NOMO-1 (cell line): Measurements from ENCODE around the gene ECEL1.

ENCODE experiments used
- DNase-seq, 2 experiments: peaks; one replicate each; lab custom pipeline; 2025; ENCODE audit not compliant: unreplicated experiment in 2 of 2; lab: John Stamatoyannopoulos, UW

Gene ECEL1

GRCh38 chr2:232502511-232502910, 14.9 kb upstream of the ECEL1 start:
- DNase-seq: no peak

DNA sequence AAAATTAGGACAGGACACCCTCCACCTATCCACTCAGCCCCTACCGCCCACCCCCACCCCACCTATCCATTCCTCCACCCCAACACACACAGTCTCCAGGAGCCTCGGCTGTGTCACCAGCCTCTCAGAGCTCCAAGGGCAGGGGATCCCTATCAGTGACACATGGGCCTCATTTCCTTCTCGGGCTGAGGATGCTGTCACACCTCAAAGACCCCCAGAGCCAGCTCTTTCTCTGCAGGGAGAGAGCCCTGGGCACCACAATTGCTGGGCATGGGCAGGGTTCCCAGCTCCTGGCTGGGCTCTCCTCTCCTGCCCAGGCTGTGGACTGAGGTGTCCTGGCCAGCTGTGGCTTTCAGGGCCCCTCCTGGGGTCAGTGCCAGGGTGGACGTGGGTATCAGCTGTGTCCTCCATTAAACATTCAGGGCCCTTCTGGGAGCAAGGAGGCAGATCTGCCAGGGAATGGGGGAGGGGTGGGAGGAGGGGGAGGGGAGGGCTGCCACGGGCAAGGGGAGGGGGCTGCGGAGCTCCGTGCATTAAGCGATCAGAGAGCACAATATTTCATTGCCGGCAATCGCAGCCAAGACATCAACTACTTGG, 14.3 kb upstream of the ECEL1 start:
- DNase-seq: no peak

DNA sequence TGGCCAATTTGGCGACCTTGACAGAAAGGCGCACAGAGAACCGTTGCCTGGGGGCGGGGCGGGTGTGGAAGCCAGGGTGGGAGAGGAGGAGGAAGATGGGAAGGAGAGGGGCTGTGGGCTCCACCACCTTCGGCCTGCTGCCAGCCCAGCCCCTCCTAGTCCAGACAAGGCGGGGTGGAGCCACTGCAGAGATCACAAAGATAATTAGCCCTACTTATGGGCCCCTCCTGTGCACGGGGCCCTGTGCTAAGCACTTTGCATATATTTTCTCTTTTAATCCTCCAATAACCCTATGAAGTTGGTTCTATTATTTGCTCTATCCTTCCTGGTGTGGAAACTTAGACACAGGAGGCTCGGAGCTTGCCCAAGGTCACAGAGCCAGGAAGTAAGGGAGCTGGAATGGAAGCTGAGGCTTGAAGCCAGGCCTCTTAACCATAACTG, 13.7 kb upstream of the ECEL1 start:
- no peak for DNase-seq

DNA sequence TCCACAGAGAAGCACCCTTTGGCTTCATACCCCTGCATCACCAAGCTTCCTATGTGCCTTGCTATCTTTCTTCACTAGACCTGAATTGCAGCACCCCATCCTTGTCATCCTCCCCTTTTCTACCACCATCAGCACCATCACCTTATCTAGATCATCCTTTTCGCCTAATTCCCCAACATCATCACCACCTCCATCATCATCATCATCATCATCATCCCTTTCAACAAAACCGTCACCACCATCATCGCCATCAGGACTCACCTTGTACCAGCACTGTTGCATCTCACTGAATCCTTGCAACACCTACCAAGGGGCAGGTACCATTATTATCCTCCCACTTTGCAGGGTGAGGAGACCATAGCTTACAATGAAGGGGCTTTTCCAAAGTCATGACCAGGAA, 10.8 kb upstream of the ECEL1 start:
- DNase-seq: no peak

GRCh38 chr2:232497348-232497747, 9.7 kb upstream of the ECEL1 start:
- no peak for DNase-seq

GRCh38 chr2:232496501-232497270, 9.1 kb upstream of the ECEL1 start:
- DNase-seq: no peak

DNA sequence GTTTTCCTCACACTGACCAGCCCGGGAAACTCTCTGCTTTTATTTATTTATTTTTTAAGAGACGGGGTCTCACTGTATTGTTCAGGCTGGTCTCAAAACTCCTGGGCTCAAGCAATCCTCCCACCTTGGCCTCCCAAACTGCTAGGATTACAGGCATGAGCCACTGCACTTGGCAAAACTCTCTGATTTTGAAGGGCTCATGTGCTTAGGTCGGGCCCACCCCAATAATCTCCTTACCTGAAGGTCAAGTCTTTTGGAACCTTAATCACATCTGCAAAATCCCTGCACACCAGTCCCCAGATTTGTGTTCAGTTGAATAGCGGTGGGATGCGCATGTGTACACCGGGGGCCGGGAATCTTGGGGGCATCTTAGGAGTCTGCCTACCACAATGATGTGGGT, 7.7 kb upstream of the ECEL1 start:
- DNase-seq: no peak

DNA sequence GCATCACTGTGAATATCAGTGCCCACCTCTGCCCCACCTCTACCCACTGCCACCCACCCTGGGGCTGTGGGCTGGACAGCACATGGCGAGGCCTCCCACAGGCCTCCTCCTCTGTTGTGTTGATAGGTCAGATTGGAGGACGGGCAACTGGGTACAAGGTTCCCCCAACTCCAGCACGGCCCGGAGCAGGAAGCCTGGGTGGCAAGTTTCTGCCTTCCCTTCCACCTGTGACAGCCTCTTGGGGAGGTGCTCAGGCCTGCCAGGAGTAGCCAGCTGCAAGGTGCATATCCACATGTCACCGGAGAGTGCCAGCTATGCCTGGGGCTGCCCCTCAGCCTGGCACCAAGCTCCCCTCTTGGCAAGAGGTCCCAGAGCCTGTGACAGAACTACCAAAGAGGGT, 6.9 kb upstream of the ECEL1 start:
- no peak for DNase-seq

DNA sequence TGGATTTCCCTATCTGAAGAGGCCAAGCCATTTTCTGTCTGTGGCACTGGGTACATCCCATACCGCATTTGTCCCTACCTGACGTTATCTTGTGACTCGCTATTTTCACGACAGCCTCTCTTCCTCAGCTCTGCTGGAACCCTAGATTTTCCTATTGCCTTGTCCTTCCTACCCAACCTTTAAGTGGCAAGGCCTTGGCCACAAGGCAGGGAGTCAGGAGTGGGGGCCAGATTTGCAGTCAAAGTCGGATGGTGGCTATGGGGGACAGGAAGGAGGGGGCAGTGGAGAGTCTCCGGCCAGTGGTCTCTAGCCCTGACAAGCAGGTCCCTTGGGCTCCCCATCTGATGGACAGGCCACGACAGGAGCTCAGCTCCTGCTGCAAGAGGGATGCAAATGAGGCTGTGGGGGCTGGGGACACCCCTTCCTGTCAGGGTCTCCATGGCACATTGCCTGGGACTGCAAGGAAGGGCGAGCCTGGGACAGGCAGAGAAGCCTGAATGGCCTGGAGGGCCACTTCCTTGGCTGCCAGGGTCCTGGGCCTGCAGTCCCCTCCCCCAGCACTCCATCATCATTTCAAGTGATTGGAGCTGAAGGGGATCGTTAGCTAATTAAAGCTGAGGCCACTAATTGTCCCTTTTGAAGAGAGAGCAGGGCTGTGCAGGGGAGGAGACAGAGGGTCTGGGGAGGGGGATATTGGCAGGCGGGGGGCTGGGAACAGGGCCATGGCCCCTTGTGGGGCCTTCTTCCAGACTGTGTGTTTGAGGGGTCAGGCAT, 6.3 kb upstream of the ECEL1 start:
- no peak for DNase-seq

- DNase-seq: no peak
Measured at GRCh38 chr2:232492963-232493700, 5.5 kb upstream of the ECEL1 start.

GRCh38 chr2:232492236-232492848, 4.7 kb upstream of the ECEL1 start:
- DNase-seq: no peak

- no peak for DNase-seq
Measured at GRCh38 chr2:232491139-232491780, 3.6 kb upstream of the ECEL1 start.

- DNase-seq: no peak
Measured at GRCh38 chr2:232490221-232491138, 2.8 kb upstream of the ECEL1 start.

DNA sequence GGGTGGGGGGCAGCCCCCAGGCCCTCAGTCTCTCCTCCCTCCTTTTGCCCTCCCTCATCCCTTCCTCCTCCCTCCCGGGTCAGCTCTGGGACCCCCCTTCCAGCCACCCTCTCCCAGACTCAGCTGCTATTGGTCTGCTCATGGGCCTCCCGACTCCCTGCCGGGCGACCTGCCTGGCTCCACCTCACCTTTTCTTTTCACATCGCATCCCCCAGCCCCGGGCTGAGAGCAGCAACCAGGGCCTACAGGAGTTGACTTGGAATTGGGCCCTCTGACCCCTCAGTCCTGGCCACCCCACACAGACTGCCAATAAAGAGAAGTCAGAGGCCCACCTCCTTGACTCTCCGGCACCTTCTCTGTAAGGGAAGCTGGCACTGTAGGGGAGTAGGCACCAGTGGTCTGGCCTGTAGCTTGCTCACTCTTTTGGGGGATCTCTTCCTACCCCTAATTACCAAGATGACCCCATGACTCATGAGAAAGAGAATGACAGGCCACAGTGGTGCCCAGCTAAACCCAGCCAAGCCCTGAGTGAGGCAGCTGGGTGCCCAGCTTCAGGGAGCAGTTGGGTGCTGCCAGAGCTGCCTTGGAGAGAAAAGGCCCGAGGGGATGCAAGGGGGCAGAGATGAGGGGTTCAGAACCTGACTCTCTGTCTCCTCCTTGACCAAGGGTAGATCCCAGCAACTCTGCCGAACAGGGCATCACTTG, 2.0 kb upstream of the ECEL1 start:
- DNase-seq: no peak

DNA sequence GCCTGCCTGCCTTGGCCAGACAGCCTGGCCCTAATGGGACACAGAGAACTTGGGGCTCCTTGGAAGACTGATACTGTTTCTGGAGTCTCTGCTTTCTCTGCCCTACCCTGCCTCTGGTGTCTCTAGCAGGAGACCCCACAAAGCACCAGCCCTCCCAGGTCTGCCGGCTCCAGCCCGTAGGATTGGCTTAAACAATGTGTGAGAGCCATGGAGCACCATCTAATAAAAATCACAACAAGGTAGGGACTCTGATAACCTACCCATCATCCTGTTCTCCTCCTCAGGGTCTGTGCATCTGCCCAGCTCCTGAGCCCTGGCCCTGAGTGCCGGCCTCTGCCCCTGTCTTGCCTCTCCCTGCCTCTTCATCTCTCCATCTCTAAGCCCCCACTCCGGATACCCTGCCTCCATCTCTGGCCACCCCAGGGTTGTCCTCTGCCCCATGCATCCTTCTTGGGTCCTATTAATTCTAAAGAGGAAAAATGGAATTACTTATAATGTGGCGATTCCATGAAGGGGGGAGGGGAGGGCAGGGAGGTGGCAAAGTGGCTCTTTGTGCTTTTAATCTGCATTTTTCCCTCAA, 1.2 kb upstream of the ECEL1 start:
- no peak for DNase-seq

DNA sequence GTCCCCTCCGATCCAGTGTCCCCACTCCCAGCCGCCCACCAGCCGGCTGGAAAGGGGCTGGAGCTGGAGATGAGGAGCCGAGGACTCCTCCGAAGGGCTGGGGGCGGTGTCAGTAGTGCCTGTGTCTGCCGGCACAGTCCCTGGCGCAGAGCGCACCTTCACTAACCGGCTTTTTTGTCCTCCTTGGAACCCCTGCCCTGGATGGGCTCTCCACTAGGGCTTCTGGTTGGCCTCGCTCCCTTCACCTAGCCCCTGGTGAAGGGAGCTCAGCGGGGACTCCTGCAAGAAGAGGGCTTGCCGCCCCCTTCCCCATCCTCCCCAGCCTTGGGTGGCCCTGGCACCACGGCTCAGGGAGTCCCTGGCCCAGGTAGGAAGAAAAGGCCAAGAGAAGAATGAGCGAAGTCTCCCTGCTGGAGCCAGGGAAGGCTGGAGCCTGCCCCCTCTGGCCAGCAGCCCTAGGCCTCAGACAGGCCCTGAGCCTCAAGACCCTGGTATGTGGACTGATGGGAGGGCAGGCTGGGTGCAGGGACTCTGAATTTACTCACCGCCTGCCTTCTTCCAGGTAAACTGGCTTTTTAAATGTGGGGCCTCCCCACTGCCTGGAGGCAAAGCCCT, 570 bp upstream of the ECEL1 start:
- DNase-seq: no peak

GRCh38 chr2:232486558-232487384, 863 bp downstream of the ECEL1 start:
- DNase-seq: no peak
